ENCODE data around the gene SP1. TPM values are rescaled to one million over a fixed set of nuclear protein-coding genes. Genes with fewer than 3 reads are reported as not detected.

Gene SP1
- total RNA-seq, 1 experiment from 2014 or later, result 81.0 TPM

GRCh38 chr12:53410951-53411350 is 31.0 kb downstream of the SP1 start:
- peaks cover 6% of the 10 kb centered on the region; the same call in 1 of the 2 replicates for H3K4me1 ChIP-seq (ENCODE audit: control insufficient read depth, insufficient read depth, low read length)
- ATAC-seq (no peak), DNase-seq (ENCODE audit: low read depth, low spot score) (no peak)
- TF ChIP-seq, protein P1, sequence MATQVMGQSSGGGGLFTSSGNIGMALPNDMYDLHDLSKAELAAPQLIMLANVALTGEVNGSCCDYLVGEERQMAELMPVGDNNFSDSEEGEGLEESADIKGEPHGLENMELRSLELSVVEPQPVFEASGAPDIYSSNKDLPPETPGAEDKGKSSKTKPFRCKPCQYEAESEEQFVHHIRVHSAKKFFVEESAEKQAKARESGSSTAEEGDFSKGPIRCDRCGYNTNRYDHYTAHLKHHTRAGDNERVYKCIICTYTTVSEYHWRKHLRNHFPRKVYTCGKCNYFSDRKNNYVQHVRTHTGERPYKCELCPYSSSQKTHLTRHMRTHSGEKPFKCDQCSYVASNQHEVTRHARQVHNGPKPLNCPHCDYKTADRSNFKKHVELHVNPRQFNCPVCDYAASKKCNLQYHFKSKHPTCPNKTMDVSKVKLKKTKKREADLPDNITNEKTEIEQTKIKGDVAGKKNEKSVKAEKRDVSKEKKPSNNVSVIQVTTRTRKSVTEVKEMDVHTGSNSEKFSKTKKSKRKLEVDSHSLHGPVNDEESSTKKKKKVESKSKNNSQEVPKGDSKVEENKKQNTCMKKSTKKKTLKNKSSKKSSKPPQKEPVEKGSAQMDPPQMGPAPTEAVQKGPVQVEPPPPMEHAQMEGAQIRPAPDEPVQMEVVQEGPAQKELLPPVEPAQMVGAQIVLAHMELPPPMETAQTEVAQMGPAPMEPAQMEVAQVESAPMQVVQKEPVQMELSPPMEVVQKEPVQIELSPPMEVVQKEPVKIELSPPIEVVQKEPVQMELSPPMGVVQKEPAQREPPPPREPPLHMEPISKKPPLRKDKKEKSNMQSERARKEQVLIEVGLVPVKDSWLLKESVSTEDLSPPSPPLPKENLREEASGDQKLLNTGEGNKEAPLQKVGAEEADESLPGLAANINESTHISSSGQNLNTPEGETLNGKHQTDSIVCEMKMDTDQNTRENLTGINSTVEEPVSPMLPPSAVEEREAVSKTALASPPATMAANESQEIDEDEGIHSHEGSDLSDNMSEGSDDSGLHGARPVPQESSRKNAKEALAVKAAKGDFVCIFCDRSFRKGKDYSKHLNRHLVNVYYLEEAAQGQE (IDR thresholded peaks at IDR 0.05; ENCODE audit: insufficient read depth in 1 of 2, low read depth in 2 of 2, low read length in 1 of 2), result no peak
- TF ChIP-seq CTCF (IDR thresholded peaks at IDR 0.05) (no peak), SIN3A (IDR thresholded peaks at IDR 0.05; ENCODE audit: borderline replicate concordance, insufficient read depth, low read depth, low read length) (no peak), TCF7L2 (IDR thresholded peaks at IDR 0.05; ENCODE audit: low read depth, low read length) (no peak), POLR2AphosphoS5 (IDR thresholded peaks at IDR 0.05; ENCODE audit: low read depth, low read length) (no peak)
- BruUV-seq (replicated peaks), result no TSS peak
- POLR2A ChIA-PET, result no interaction called here
- intact Hi-C loops (cut with micrococcal nuclease; ENCODE audit: unreplicated experiment), result no loop called here
- CTCF ChIA-PET, result no interaction called here
- in situ Hi-C loops (cut with HindIII; ENCODE audit: low pct_unique_long_range_greater_than_20kb, low sequenced_read_pairs), result no loop called here
- no peaks in the 10 kb centered on the region for H3K9me3 ChIP-seq (ENCODE audit: control insufficient read depth, insufficient read depth, low read depth, low read length)
- no peaks in the 10 kb centered on the region for H3K27me3 ChIP-seq (ENCODE audit: control insufficient read depth, insufficient read depth, low read length)
- H3K27ac ChIP-seq (ENCODE audit: low read length), result no peak overlapping the region
- no peak overlapping the region for H3K4me3 ChIP-seq (ENCODE audit: low read depth in 2 of 2, low read length in 2 of 2)
- H3K36me3 ChIP-seq (ENCODE audit: control insufficient read depth, insufficient read depth, low read length), result peaks cover 29% of the 10 kb centered on the region

DNA sequence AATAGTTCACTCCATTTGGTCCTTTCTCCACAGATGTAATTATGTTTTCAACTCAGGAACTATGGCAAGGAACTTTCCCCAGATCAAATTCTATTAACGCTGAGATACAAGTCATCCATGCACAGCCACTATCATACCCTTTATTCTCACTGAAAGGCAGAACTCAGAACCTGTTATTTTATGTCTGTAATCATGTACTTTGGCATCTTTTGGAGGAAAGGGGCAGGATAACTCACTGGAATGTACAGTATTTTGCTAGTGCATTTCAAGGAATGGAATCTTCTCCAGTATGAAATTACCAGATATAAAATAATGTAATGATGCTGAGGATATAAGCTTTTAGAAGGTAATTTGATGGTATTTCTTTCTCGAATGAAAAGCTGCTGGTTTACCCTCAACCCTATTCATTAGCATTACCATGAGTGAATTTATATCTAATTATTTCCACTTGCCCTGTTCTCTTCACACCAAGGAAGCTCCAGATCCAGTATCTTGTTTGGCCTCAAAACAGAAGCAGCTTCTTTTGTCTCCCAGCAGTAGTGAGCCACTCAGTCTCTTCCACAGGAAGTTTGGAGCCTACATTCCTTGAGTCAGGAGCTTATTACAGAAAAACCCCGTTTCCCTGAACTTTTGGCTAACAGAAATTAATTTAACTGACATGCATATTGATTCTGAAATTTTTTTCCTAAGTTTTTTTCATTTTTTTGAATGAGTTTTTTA is 33.7 kb downstream of the SP1 start:
- CTCF ChIA-PET, result no interaction called here
- BruUV-seq (replicated peaks), result no TSS peak

More for the DNA sequence above, 33.7 kb downstream of the SP1 start:
- Histone ChIP-seq H3K4me1 (ENCODE audit: control insufficient read depth, insufficient read depth, low read length) (peaks cover 6% of the 10 kb centered on the region; the same call in 1 of the 2 replicates), H3K9me3 (ENCODE audit: control insufficient read depth, insufficient read depth, low read depth, low read length) (no peaks in the 10 kb centered on the region), H3K36me3 (ENCODE audit: control insufficient read depth, insufficient read depth, low read length) (peaks cover 29% of the 10 kb centered on the region), H3K27ac (ENCODE audit: low read length) (no peak overlapping the region), H3K4me3 (ENCODE audit: low read depth in 2 of 2, low read length in 2 of 2) (no peak overlapping the region), H3K27me3 (ENCODE audit: control insufficient read depth, insufficient read depth, low read length) (no peaks in the 10 kb centered on the region)
- intact Hi-C loops (cut with micrococcal nuclease; ENCODE audit: unreplicated experiment) (no loop called here), in situ Hi-C loops (cut with HindIII; ENCODE audit: low pct_unique_long_range_greater_than_20kb, low sequenced_read_pairs) (no loop called here)
- no peak for ATAC-seq
- DNase-seq (ENCODE audit: low read depth, low spot score), result no peak
- POLR2A ChIA-PET, result no interaction called here
- TF ChIP-seq CTCF (IDR thresholded peaks at IDR 0.05), result no peak
- no peak for TF ChIP-seq TCF7L2 (IDR thresholded peaks at IDR 0.05; ENCODE audit: low read depth, low read length)
- TF ChIP-seq SIN3A (IDR thresholded peaks at IDR 0.05; ENCODE audit: borderline replicate concordance, insufficient read depth, low read depth, low read length), result no peak
- TF ChIP-seq, protein P1 (IDR thresholded peaks at IDR 0.05; ENCODE audit: insufficient read depth in 1 of 2, low read depth in 2 of 2, low read length in 1 of 2), result no peak
- TF ChIP-seq POLR2AphosphoS5 (IDR thresholded peaks at IDR 0.05; ENCODE audit: low read depth, low read length), result no peak
